HepG2 (cell line): ENCODE measurements around the gene RHBDD1. TPM values are rescaled to one million over a fixed set of nuclear protein-coding genes. Genes with fewer than 3 reads are reported as not detected.

Experiments used
- ADNP ChIP-seq: sonication (generic); formaldehyde crosslinking; IDR thresholded peaks from 2 replicates; pipeline ENCODE4 v1.4.0; 2020; ENCODE audit warnings: missing genetic modification reagents
- KLF6 ChIP-seq: IDR thresholded peaks from 2 replicates; pipeline ENCODE4 v1.8.0; 2016; ENCODE audit warnings: missing biosample characterization, missing genetic modification reagents
- NFE2 ChIP-seq: sonication (generic); formaldehyde crosslinking; IDR thresholded peaks from 2 replicates; pipeline ENCODE4 v1.4.0; 2020; ENCODE audit warnings: missing genetic modification reagents
- NR2F6 ChIP-seq, 2 experiments: IDR thresholded peaks; 2 replicates each; pipeline ENCODE4 v1.6.1; 2016; ENCODE audit warnings: antibody characterized with exemption in 1 of 2, mild to moderate bottlenecking in 1 of 2
- RXRB ChIP-seq: IDR thresholded peaks from 2 replicates; pipeline ENCODE4 v1.6.1; 2016; ENCODE audit warnings: borderline replicate concordance, missing genetic modification reagents, missing compliant biosample characterization
- SAP130 ChIP-seq: IDR thresholded peaks from 2 replicates; pipeline ENCODE4 v1.6.1; 2016; ENCODE audit warnings: low read depth
- SMC3 ChIP-seq: IDR thresholded peaks from 2 replicates; pipeline ENCODE4 v1.6.1; 2011; ENCODE audit warnings: low read length, improper control_type of control experiment
- YY1 ChIP-seq: IDR thresholded peaks from 2 replicates; pipeline ENCODE4 v1.6.1; 2011; ENCODE audit warnings: low read length, low read depth, moderate library complexity, mild to moderate bottlenecking; ENCODE audit not compliant: insufficient read depth, insufficient replicate concordance
- ZBTB8A ChIP-seq: sonication (generic); formaldehyde crosslinking; IDR thresholded peaks from 2 replicates; pipeline ENCODE4 v1.4.0; 2020; ENCODE audit warnings: mild to moderate bottlenecking, low read depth, missing genetic modification reagents, borderline replicate concordance
- ZFP36L2 ChIP-seq: sonication (generic); formaldehyde crosslinking; IDR thresholded peaks from 2 replicates; pipeline ENCODE4 v1.4.0; 2020; ENCODE audit warnings: missing genetic modification reagents
- ZNF230 ChIP-seq: sonication (generic); formaldehyde crosslinking; IDR thresholded peaks from 2 replicates; pipeline ENCODE4 v1.4.0; 2020; ENCODE audit warnings: mild to moderate bottlenecking, missing genetic modification reagents
- ZNF292 ChIP-seq: sonication (generic); formaldehyde crosslinking; IDR thresholded peaks from 2 replicates; pipeline ENCODE4 v1.8.1; 2022; ENCODE audit warnings: mild to moderate bottlenecking, low read depth, missing genetic modification reagents, borderline replicate concordance
- ZNF350 ChIP-seq: sonication (generic); formaldehyde crosslinking; IDR thresholded peaks from 2 replicates; pipeline ENCODE4 v1.4.0; 2020; ENCODE audit warnings: mild to moderate bottlenecking, low read depth, missing genetic modification reagents, borderline replicate concordance
- ZNF615 ChIP-seq: sonication (generic); formaldehyde crosslinking; IDR thresholded peaks from 2 replicates; pipeline ENCODE4 v1.5.0; 2020; ENCODE audit warnings: mild to moderate bottlenecking, missing genetic modification reagents, borderline replicate concordance
- ZNF616 ChIP-seq: sonication (generic); formaldehyde crosslinking; IDR thresholded peaks from 2 replicates; pipeline ENCODE4 v1.5.0; 2020; ENCODE audit warnings: low read depth, mild to moderate bottlenecking, missing genetic modification reagents
- ZNF792 ChIP-seq: IDR thresholded peaks from 2 replicates; pipeline ENCODE4 v1.6.1; 2016
- ZSCAN29 ChIP-seq: sonication (generic); formaldehyde crosslinking; conservative IDR thresholded peaks from 2 replicates; pipeline ENCODE4 v1.4.0; 2020; ENCODE audit warnings: mild to moderate bottlenecking, missing genetic modification reagents
- polyA plus RNA-seq, 8 experiments: library from polyadenylated mRNA; depleted of rRNA in 3 of 8; stranded (reverse) in 7 of 8; unstranded in 1 of 8; fragments of >200 nt; fragmentation: Illumina TruSeq in 4 of 8; extraction: Trizol in 4 of 8; gene quantifications; 2 replicates each; pipeline versions ENCODE4 v1.2.1 to v1.2.3, GENCODE V29; 2011 to 2016; ENCODE audit warnings: low read depth in 4 of 8, missing spikeins in 1 of 8, mixed read lengths in 1 of 8; ENCODE audit not compliant: insufficient read depth in 1 of 8
- total RNA-seq, 5 experiments: library from RNA; depleted of rRNA; stranded (reverse); fragments of >200 nt; fragmentation: Illumina TruSeq; extraction: Trizol; gene quantifications; 2 replicates each; pipeline ENCODE4 v1.2.3, GENCODE V29; 2016; ENCODE audit warnings: low read depth in 1 of 5
- TF ChIP-seq, protein P1 (sequence below): sonication (generic); formaldehyde crosslinking; conservative IDR thresholded peaks from 2 replicates; pipeline ENCODE4 v1.8.1; 2023; ENCODE audit warnings: missing genetic modification reagents
- TF ChIP-seq, protein P2 (sequence below): sonication (generic); formaldehyde crosslinking; IDR thresholded peaks from 2 replicates; pipeline ENCODE4 v1.4.0; 2020; ENCODE audit warnings: missing genetic modification reagents, low read depth, mild to moderate bottlenecking, borderline replicate concordance
- TF ChIP-seq, protein P3 (sequence below): sonication (generic); formaldehyde crosslinking; conservative IDR thresholded peaks from 2 replicates; pipeline ENCODE4 v1.5.0; 2020; ENCODE audit warnings: missing genetic modification reagents
- TF ChIP-seq, protein P4 (sequence below): sonication (generic); formaldehyde crosslinking; IDR thresholded peaks from 2 replicates; pipeline ENCODE4 v1.4.0; 2020; ENCODE audit warnings: missing genetic modification reagents
- TF ChIP-seq, protein P5 (sequence below): sonication (generic); formaldehyde crosslinking; IDR thresholded peaks from 2 replicates; pipeline ENCODE4 v1.4.0; 2020; ENCODE audit warnings: mild to moderate bottlenecking, missing genetic modification reagents

The RHBDD1 gene
- total and polyA plus RNA-seq, 2 of the 13 experiments (the other 11 are each of a cell fraction or from before 2014, with no cell fraction given): 8.2 to 9.5 TPM

DNA sequence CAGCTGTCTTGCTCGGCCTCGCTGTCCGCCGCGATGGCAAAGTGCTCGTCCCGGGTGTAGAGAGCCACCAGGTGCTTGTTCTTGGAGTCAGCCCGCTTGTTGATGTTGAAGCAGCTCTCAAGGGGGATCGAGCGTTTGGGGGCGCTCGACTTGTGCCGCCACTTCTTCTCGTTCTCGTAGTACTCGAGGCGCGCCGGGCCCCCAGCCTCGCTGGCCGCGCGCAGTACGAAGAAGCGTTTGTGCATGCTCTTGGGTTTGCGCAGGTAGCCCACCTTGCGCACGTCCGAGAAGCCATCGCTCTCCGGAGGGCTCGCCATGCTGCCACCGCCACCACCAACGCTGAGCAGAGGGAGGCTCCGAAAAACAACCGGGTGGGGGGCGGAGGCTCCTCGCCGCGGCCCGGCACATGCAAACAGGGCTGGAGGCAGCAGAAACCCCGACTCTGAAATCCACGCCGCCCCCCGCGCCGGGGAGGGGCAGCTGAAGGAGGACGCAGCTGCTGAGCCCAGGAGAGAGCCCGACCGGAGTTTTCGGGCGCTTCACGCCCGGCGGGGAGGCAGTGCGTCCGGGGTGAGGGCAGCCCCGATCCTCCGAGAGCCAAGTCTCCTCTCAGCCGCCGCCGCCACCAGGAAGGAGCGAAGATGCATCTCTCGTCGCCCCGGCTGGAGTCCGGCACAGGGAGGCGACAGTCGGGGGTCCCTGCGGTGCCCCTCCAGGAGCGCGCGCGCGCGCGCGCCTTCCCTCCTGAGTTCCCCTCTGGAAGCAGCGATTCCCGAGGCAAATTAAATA, 37.2 kb upstream of the RHBDD1 start (continued):
- no peak for TF ChIP-seq YY1
- TF ChIP-seq ZNF292 (CRISPR knock-in tag): 0 out of 2 replicates have a peak, but pooled peaks have one; percentile 3
- no peak for TF ChIP-seq ZSCAN29
- TF ChIP-seq NFE2 (CRISPR knock-in tag): no peak
- TF ChIP-seq RXRB (CRISPR knock-in tag): no peak
- TF ChIP-seq ZNF230 (CRISPR knock-in tag): 0 out of 2 replicates have a peak, but pooled peaks have one; percentile 8
- no peak for TF ChIP-seq SMC3
- TF ChIP-seq, protein P1, sequence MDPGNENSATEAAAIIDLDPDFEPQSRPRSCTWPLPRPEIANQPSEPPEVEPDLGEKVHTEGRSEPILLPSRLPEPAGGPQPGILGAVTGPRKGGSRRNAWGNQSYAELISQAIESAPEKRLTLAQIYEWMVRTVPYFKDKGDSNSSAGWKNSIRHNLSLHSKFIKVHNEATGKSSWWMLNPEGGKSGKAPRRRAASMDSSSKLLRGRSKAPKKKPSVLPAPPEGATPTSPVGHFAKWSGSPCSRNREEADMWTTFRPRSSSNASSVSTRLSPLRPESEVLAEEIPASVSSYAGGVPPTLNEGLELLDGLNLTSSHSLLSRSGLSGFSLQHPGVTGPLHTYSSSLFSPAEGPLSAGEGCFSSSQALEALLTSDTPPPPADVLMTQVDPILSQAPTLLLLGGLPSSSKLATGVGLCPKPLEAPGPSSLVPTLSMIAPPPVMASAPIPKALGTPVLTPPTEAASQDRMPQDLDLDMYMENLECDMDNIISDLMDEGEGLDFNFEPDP (CRISPR knock-in tag): no peak
- TF ChIP-seq ZNF616: no peak
- TF ChIP-seq, protein P2, sequence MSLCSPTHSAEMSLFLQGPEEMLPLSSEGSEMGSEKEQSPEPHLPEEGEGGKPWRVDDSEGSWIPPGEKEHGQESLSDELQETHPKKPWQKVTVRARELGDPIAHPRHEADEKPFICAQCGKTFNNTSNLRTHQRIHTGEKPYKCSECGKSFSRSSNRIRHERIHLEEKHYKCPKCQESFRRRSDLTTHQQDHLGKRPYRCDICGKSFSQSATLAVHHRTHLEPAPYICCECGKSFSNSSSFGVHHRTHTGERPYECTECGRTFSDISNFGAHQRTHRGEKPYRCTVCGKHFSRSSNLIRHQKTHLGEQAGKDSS (CRISPR knock-in tag): 0 out of 2 replicates have a peak, but pooled peaks have one; percentile 23
- TF ChIP-seq ADNP (CRISPR knock-in tag): no peak
- TF ChIP-seq ZBTB8A (CRISPR knock-in tag): no peak
- TF ChIP-seq, protein P3, sequence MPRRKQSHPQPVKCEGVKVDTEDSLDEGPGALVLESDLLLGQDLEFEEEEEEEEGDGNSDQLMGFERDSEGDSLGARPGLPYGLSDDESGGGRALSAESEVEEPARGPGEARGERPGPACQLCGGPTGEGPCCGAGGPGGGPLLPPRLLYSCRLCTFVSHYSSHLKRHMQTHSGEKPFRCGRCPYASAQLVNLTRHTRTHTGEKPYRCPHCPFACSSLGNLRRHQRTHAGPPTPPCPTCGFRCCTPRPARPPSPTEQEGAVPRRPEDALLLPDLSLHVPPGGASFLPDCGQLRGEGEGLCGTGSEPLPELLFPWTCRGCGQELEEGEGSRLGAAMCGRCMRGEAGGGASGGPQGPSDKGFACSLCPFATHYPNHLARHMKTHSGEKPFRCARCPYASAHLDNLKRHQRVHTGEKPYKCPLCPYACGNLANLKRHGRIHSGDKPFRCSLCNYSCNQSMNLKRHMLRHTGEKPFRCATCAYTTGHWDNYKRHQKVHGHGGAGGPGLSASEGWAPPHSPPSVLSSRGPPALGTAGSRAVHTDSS (CRISPR knock-in tag): no peak
- TF ChIP-seq KLF6 (CRISPR knock-in tag): no peak
- TF ChIP-seq ZFP36L2 (CRISPR knock-in tag): no peak
- TF ChIP-seq NR2F6 (IDR thresholded peaks at IDR 0.05): no peak
- TF ChIP-seq NR2F6 (CRISPR knock-in tag; IDR thresholded peaks at IDR 0.05): no peak
- no peak for TF ChIP-seq ZNF350 (CRISPR knock-in tag)
- TF ChIP-seq, protein P4, sequence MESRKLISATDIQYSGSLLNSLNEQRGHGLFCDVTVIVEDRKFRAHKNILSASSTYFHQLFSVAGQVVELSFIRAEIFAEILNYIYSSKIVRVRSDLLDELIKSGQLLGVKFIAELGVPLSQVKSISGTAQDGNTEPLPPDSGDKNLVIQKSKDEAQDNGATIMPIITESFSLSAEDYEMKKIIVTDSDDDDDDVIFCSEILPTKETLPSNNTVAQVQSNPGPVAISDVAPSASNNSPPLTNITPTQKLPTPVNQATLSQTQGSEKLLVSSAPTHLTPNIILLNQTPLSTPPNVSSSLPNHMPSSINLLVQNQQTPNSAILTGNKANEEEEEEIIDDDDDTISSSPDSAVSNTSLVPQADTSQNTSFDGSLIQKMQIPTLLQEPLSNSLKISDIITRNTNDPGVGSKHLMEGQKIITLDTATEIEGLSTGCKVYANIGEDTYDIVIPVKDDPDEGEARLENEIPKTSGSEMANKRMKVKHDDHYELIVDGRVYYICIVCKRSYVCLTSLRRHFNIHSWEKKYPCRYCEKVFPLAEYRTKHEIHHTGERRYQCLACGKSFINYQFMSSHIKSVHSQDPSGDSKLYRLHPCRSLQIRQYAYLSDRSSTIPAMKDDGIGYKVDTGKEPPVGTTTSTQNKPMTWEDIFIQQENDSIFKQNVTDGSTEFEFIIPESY (CRISPR knock-in tag): 0 out of 2 replicates have a peak, but pooled peaks have one; percentile 8
- TF ChIP-seq ZNF792 (CRISPR knock-in tag): no peak
- no peak for TF ChIP-seq SAP130 (CRISPR knock-in tag)
- TF ChIP-seq, protein P5, sequence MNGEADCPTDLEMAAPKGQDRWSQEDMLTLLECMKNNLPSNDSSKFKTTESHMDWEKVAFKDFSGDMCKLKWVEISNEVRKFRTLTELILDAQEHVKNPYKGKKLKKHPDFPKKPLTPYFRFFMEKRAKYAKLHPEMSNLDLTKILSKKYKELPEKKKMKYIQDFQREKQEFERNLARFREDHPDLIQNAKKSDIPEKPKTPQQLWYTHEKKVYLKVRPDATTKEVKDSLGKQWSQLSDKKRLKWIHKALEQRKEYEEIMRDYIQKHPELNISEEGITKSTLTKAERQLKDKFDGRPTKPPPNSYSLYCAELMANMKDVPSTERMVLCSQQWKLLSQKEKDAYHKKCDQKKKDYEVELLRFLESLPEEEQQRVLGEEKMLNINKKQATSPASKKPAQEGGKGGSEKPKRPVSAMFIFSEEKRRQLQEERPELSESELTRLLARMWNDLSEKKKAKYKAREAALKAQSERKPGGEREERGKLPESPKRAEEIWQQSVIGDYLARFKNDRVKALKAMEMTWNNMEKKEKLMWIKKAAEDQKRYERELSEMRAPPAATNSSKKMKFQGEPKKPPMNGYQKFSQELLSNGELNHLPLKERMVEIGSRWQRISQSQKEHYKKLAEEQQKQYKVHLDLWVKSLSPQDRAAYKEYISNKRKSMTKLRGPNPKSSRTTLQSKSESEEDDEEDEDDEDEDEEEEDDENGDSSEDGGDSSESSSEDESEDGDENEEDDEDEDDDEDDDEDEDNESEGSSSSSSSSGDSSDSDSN (CRISPR knock-in tag): no peak
- TF ChIP-seq ZNF615 (CRISPR knock-in tag): no peak
